ENCODE results near the gene GGPS1. TPM values are rescaled to one million over a fixed set of nuclear protein-coding genes. Genes with fewer than 3 reads are reported as not detected.
A peak's percentile ranks its signal among the peaks of the same experiment; 100 is the strongest.

The GGPS1 gene
- total RNA-seq, 1 experiment from 2014 or later: 37.3 TPM

GRCh38 chr1:235287208-235287882 is 41.0 kb upstream of the GGPS1 start:
- H3K4me1 Mint-ChIP-seq: peaks cover 38% of the 10 kb centered on the region
- H3K27me3 Mint-ChIP-seq (ENCODE audit: low read depth): no peaks in the 10 kb centered on the region
- H3K27ac Mint-ChIP-seq: no peak overlapping the region; the same call in 1 of the 2 replicates
- no peaks in the 10 kb centered on the region for H3K9me3 Mint-ChIP-seq
- no peak overlapping the region for H3K4me3 Mint-ChIP-seq
- TF ChIP-seq USF2 (CRISPR knock-in tag; IDR thresholded peaks at IDR 0.05) (no peak), ETV6 (CRISPR knock-in tag; IDR thresholded peaks at IDR 0.05) (no peak), CBFB (CRISPR knock-in tag; IDR thresholded peaks at IDR 0.05; ENCODE audit: low read depth) (no peak), NFYB (CRISPR knock-in tag; conservative IDR thresholded peaks at IDR 0.05; ENCODE audit: low read depth) (no peak), SP1 (CRISPR knock-in tag; conservative IDR thresholded peaks at IDR 0.05) (no peak), ZNF232 (CRISPR knock-in tag; IDR thresholded peaks at IDR 0.05) (no peak), AFF4 (CRISPR knock-in tag; IDR thresholded peaks at IDR 0.05; ENCODE audit: borderline replicate concordance) (no peak), SOX15 (CRISPR knock-in tag; IDR thresholded peaks at IDR 0.05) (no peak), TP53 (CRISPR knock-in tag; IDR thresholded peaks at IDR 0.05) (no peak)
- TF ChIP-seq, protein P1, sequence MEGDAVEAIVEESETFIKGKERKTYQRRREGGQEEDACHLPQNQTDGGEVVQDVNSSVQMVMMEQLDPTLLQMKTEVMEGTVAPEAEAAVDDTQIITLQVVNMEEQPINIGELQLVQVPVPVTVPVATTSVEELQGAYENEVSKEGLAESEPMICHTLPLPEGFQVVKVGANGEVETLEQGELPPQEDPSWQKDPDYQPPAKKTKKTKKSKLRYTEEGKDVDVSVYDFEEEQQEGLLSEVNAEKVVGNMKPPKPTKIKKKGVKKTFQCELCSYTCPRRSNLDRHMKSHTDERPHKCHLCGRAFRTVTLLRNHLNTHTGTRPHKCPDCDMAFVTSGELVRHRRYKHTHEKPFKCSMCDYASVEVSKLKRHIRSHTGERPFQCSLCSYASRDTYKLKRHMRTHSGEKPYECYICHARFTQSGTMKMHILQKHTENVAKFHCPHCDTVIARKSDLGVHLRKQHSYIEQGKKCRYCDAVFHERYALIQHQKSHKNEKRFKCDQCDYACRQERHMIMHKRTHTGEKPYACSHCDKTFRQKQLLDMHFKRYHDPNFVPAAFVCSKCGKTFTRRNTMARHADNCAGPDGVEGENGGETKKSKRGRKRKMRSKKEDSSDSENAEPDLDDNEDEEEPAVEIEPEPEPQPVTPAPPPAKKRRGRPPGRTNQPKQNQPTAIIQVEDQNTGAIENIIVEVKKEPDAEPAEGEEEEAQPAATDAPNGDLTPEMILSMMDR (IDR thresholded peaks at IDR 0.05): no peak
- TF ChIP-seq, protein P2, sequence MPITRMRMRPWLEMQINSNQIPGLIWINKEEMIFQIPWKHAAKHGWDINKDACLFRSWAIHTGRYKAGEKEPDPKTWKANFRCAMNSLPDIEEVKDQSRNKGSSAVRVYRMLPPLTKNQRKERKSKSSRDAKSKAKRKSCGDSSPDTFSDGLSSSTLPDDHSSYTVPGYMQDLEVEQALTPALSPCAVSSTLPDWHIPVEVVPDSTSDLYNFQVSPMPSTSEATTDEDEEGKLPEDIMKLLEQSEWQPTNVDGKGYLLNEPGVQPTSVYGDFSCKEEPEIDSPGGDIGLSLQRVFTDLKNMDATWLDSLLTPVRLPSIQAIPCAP (CRISPR knock-in tag; IDR thresholded peaks at IDR 0.05): no peak
- DNase-seq (ENCODE audit: low spot score): no peak
- ChIA-PET CTCF (interaction anchor here (0.7 kb wide), 1 partner anchor 64 kb away, joined by 3 read pairs; no protein-coding TSS in a partner anchor), POLR2A (no interaction called here)
- H3K36me3 Mint-ChIP-seq: no peaks in the 10 kb centered on the region
- ATAC-seq: peak; percentile 64

DNA sequence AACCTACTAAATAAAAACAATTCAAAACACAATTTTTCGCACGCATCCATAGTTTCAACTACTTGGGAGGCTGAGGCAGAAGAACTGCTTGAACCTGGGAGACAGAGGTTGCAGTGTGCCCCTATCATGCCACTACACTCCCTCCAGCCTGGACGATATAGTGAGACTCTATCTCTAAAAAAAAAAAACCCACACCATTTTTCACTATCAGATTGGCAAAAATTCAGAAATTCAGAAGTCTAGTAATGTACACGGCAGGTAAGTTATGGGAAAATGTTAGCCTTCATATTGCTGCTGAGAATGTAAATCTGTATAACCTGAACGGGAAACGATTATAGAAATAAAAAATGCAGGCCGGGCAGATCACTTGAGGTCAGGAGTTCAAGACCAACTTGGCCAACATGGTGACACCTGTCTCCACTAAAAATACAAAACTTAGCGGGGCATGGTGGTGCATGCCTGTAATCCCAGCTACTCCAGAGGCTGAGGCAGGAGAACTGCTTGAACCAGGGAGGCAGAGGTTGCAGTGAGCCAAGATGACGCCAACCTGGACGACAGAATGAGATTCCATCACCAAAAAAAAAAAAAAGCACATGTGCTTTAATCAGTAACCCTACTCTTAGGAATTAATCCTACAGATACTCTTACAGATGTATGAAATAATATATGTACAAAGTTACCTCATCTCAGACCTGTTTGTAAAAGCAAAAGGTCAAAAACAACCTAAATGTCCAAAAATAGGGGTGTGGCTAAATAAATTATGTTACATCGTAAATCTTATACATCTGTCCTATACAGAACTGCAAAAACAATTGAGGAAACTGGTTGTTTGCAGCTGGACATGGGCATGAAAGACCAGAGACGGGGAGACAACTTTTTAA is 38.3 kb upstream of the GGPS1 start:
- no peaks in the 10 kb centered on the region for H3K9me3 Mint-ChIP-seq
- H3K27me3 Mint-ChIP-seq (ENCODE audit: low read depth): no peaks in the 10 kb centered on the region
- H3K27ac Mint-ChIP-seq: peak overlapping the region; percentile 35; the same call in 1 of the 2 replicates
- POLR2A ChIA-PET: no interaction called here
- H3K36me3 Mint-ChIP-seq: no peaks in the 10 kb centered on the region
- no peak overlapping the region for H3K4me3 Mint-ChIP-seq
- ATAC-seq (no peak), DNase-seq (ENCODE audit: low spot score) (no peak)
- CTCF ChIA-PET: interaction anchor here (1.1 to 1.2 kb wide), 2 partner anchors 37 to 127 kb away, joined by 3 read pairs; no protein-coding TSS in a partner anchor
- peaks cover 48% of the 10 kb centered on the region for H3K4me1 Mint-ChIP-seq
- TF ChIP-seq STAT6 (CRISPR knock-in tag; conservative IDR thresholded peaks at IDR 0.05; ENCODE audit: low read depth): no peak
- TF ChIP-seq, protein P3, sequence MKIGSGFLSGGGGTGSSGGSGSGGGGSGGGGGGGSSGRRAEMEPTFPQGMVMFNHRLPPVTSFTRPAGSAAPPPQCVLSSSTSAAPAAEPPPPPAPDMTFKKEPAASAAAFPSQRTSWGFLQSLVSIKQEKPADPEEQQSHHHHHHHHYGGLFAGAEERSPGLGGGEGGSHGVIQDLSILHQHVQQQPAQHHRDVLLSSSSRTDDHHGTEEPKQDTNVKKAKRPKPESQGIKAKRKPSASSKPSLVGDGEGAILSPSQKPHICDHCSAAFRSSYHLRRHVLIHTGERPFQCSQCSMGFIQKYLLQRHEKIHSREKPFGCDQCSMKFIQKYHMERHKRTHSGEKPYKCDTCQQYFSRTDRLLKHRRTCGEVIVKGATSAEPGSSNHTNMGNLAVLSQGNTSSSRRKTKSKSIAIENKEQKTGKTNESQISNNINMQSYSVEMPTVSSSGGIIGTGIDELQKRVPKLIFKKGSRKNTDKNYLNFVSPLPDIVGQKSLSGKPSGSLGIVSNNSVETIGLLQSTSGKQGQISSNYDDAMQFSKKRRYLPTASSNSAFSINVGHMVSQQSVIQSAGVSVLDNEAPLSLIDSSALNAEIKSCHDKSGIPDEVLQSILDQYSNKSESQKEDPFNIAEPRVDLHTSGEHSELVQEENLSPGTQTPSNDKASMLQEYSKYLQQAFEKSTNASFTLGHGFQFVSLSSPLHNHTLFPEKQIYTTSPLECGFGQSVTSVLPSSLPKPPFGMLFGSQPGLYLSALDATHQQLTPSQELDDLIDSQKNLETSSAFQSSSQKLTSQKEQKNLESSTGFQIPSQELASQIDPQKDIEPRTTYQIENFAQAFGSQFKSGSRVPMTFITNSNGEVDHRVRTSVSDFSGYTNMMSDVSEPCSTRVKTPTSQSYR (CRISPR knock-in tag; IDR thresholded peaks at IDR 0.05): no peak
- TF ChIP-seq USF2 (CRISPR knock-in tag; IDR thresholded peaks at IDR 0.05): no peak
- TF ChIP-seq EMX1 (CRISPR knock-in tag; IDR thresholded peaks at IDR 0.05): no peak
- no peak for TF ChIP-seq ZNF416 (CRISPR knock-in tag; IDR thresholded peaks at IDR 0.05)
- TF ChIP-seq, protein P4, sequence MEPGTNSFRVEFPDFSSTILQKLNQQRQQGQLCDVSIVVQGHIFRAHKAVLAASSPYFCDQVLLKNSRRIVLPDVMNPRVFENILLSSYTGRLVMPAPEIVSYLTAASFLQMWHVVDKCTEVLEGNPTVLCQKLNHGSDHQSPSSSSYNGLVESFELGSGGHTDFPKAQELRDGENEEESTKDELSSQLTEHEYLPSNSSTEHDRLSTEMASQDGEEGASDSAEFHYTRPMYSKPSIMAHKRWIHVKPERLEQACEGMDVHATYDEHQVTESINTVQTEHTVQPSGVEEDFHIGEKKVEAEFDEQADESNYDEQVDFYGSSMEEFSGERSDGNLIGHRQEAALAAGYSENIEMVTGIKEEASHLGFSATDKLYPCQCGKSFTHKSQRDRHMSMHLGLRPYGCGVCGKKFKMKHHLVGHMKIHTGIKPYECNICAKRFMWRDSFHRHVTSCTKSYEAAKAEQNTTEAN (CRISPR knock-in tag; IDR thresholded peaks at IDR 0.05): no peak
